NT2/D1 (cell line): Measurements from ENCODE around the gene ETV2.
A peak's percentile ranks its signal among the peaks of the same experiment; 100 is the strongest.

ENCODE experiments used
- DNase-seq: peaks from one replicate; pipeline ENCODE4 v3.0.0-alpha.2; 2011; ENCODE audit warnings: low read depth, low spot score
- H3K27me3 ChIP-seq: 2 replicates; pipeline ENCODE4 v1.6.0; 2011; ENCODE audit warnings: mild to moderate bottlenecking; ENCODE audit not compliant: insufficient read length, insufficient read depth
- H3K36me3 ChIP-seq: 2 replicates; pipeline ENCODE4 v1.6.1; 2011; ENCODE audit warnings: mild to moderate bottlenecking, low read length, mixed read lengths; ENCODE audit not compliant: insufficient read depth, insufficient read length
- H3K4me1 ChIP-seq: 2 replicates; pipeline ENCODE4 v1.5.1; 2011; ENCODE audit not compliant: insufficient read depth, insufficient read length
- H3K4me3 ChIP-seq: 2 replicates; pipeline ENCODE4 v1.5.1; 2011; ENCODE audit warnings: low read depth; ENCODE audit not compliant: insufficient read length
- H3K9ac ChIP-seq: 2 replicates; pipeline ENCODE4 v1.6.0; 2011; ENCODE audit warnings: low read depth; ENCODE audit not compliant: insufficient read length
- H3K9me3 ChIP-seq: 2 replicates; pipeline ENCODE4 v1.5.1; 2011; ENCODE audit warnings: mild to moderate bottlenecking, low read length; ENCODE audit not compliant: insufficient read depth
- SUZ12 ChIP-seq: IDR thresholded peaks from 2 replicates; pipeline ENCODE4 v1.6.1; 2011; ENCODE audit not compliant: insufficient read length, insufficient read depth; ENCODE audit errors: extremely low read depth
- YY1 ChIP-seq: IDR thresholded peaks from 2 replicates; pipeline ENCODE4 v1.6.1; 2011; ENCODE audit not compliant: insufficient read length, insufficient read depth
- ZNF274 ChIP-seq: IDR thresholded peaks from 2 replicates; pipeline ENCODE4 v1.6.1; 2011; ENCODE audit warnings: mild to moderate bottlenecking, low read depth, low read length

ETV2 gene

DNA sequence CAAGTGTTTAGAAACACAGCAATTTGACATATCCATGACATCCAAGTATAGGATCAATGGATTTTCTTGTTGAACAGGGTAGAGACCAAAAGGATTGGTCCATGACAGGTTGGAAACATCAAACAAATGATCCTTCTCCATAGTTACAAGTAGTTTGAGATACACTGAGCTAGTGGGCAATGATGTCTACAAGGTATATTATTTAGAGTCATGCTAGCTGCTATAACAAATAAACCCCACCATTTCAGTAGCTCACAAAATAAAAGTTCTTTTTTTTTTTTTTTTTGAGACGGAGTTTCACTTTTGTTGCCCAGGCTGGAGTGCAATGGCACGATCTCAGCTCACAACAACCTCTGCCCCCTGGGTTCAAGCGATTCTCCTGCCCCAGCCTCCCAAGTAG, 33.9 kb upstream of the ETV2 start:
- no peak for DNase-seq
- peaks cover 6% of the 10 kb centered on the region for H3K27me3 ChIP-seq
- TF ChIP-seq ZNF274 = no peak
- no peak for TF ChIP-seq SUZ12
- no peak for TF ChIP-seq YY1
- peaks cover 29% of the 10 kb centered on the region; the same call in 1 of the 2 replicates for H3K9me3 ChIP-seq
- H3K9ac ChIP-seq = no peak overlapping the region
- H3K4me1 ChIP-seq = no peaks in the 10 kb centered on the region
- no peak overlapping the region for H3K4me3 ChIP-seq
- no peaks in the 10 kb centered on the region for H3K36me3 ChIP-seq

DNA sequence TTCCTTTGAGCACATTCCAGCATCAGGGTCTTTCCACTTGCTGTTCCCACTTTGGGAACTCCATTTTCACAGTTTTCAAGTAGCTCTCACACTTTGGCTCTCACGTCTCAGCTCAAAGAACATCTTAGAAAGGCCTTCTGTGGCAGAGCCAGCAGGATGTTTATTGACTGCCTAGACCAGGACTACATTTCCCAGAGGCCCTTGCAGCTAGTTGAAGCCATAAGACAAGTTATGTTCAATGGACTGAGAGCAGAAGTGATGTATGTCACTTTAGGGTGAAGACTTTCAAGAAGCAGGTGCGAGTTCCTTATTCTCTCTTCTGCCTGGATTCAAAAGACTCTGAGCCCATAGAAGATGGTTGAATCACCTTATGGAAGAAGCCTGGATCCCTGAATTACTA, 33.3 kb upstream of the ETV2 start:
- Histone ChIP-seq H3K27me3 (peaks cover 6% of the 10 kb centered on the region), H3K4me3 (no peak overlapping the region), H3K9ac (no peak overlapping the region), H3K4me1 (no peaks in the 10 kb centered on the region), H3K9me3 (peaks cover 29% of the 10 kb centered on the region; the same call in 1 of the 2 replicates), H3K36me3 (no peaks in the 10 kb centered on the region)
- TF ChIP-seq YY1 = no peak
- no peak for TF ChIP-seq SUZ12
- no peak for TF ChIP-seq ZNF274
- DNase-seq = no peak

- TF ChIP-seq ZNF274 (no peak), SUZ12 (no peak), YY1 (no peak)
- no peak overlapping the region for H3K9ac ChIP-seq
- no peak for DNase-seq
Measured at GRCh38 chr19:35609851-35610353, 31.6 kb upstream of the ETV2 start.

DNA sequence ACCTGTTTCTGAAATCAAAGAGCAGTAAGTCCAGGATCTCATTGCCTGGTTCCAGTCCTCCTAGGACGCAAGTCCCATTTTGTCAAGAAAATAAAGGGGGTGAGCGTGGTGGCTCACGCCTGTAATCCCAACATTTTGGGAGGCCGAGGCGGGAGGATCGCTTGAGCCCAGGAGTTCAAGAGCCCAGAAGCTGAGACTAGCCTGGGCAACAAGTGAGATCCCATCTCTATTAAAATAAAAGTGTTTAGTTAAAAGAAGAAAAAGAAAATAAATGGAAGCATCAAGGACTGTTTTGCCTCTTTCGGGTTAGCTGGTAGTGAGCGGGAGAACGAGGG, 29.4 kb upstream of the ETV2 start:
- no peak for DNase-seq
- Histone ChIP-seq H3K9me3 (peaks cover 14% of the 10 kb centered on the region; the same call in 1 of the 2 replicates), H3K36me3 (peaks cover 18% of the 10 kb centered on the region), H3K4me1 (peaks cover 4% of the 10 kb centered on the region), H3K27me3 (peaks cover 6% of the 10 kb centered on the region), H3K9ac (peak overlapping the region; percentile 76), H3K4me3 (peak overlapping the region; percentile 66)
- TF ChIP-seq ZNF274 (no peak), YY1 (no peak), SUZ12 (no peak)

More at GRCh38 chr19:35609851-35610353, 31.6 kb upstream of the ETV2 start:
- peaks cover 29% of the 10 kb centered on the region; the same call in 1 of the 2 replicates for H3K9me3 ChIP-seq
- no peak overlapping the region for H3K4me3 ChIP-seq
- peaks cover 6% of the 10 kb centered on the region for H3K27me3 ChIP-seq
- peaks cover 8% of the 10 kb centered on the region for H3K36me3 ChIP-seq
- peaks cover 4% of the 10 kb centered on the region for H3K4me1 ChIP-seq

DNA sequence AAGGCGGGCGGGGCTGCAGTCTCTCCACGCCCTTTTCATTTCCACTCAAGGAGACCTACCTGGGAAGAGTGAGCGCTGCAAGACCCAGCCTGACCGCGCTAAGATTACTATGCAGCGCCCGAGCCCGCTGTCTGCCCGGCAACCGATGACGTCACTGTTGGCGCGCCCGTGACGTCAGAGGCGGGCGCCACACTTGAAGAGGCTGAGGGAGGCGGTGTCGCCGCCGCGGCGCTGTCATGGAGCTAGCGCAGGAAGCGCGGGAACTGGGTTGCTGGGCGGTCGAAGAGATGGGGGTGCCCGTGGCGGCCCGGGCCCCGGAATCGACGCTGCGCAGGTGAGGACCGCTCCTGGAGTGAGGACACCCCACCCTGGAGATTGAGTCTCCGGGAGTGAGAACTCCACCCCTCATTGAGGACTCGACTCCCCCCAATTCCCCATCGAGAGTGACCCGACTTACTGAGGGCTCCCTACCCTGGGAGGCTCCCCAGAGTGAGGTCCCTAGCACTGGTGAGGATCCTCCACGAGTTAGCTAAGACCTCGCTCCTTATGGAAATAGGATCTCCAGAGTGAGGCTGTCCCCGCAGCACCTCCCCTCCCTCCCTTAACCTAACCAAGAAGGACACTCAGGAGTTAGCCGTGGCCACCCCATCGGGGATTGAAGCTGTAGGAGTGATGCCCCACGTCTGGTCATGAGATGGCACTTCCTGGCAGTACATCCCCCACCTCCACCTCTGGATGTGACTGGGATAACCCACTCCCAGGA, 28.8 kb upstream of the ETV2 start, which contains the start of gene HAUS5:
TSS of gene HAUS5 (plus strand) at position 177 of the 763 bp plus-strand sequence. CDS start at position 237, 60 bp downstream.
- DNase-seq = peak; percentile 85
- H3K4me3 ChIP-seq = peak within 1 kb of the TSS; percentile 66

GRCh38 chr19:35613574-35613973, 28.0 kb upstream of the ETV2 start:
- H3K9me3 ChIP-seq = peaks cover 3% of the 10 kb centered on the region; the same call in 1 of the 2 replicates
- no peak overlapping the region for H3K9ac ChIP-seq
- no peak overlapping the region for H3K4me3 ChIP-seq
- peaks cover 4% of the 10 kb centered on the region for H3K4me1 ChIP-seq
- H3K27me3 ChIP-seq = peaks cover 6% of the 10 kb centered on the region
- peaks cover 30% of the 10 kb centered on the region for H3K36me3 ChIP-seq
- no peak for DNase-seq
- TF ChIP-seq ZNF274 (no peak), SUZ12 (no peak), YY1 (no peak)

More for the DNA sequence above, 28.8 kb upstream of the ETV2 start, which contains the start of gene HAUS5:
- TF ChIP-seq ZNF274 = no peak
- no peak for TF ChIP-seq YY1
- TF ChIP-seq SUZ12 = no peak
- Histone ChIP-seq H3K9ac (peak within 1 kb of the TSS; percentile 76), H3K4me1 (peaks cover 4% of the 10 kb centered on the region), H3K27me3 (peaks cover 6% of the 10 kb centered on the region), H3K36me3 (peaks cover 23% of the 10 kb centered on the region), H3K9me3 (peaks cover 9% of the 10 kb centered on the region; the same call in 1 of the 2 replicates)

GRCh38 chr19:35615036-35615435, 26.5 kb upstream of the ETV2 start:
- no peak overlapping the region for H3K9ac ChIP-seq
- H3K4me3 ChIP-seq = no peak overlapping the region
- peaks cover 4% of the 10 kb centered on the region for H3K4me1 ChIP-seq
- no peaks in the 10 kb centered on the region for H3K9me3 ChIP-seq
- TF ChIP-seq SUZ12 = no peak
- TF ChIP-seq ZNF274 = no peak
- TF ChIP-seq YY1 = no peak
- DNase-seq = no peak
- peaks cover 40% of the 10 kb centered on the region for H3K36me3 ChIP-seq
- peaks cover 6% of the 10 kb centered on the region for H3K27me3 ChIP-seq

GRCh38 chr19:35618857-35619256, 22.7 kb upstream of the ETV2 start:
- H3K27me3 ChIP-seq = no peaks in the 10 kb centered on the region
- DNase-seq = no peak
- H3K36me3 ChIP-seq = peaks cover 62% of the 10 kb centered on the region
- H3K4me1 ChIP-seq = no peaks in the 10 kb centered on the region
- no peak overlapping the region for H3K4me3 ChIP-seq
- no peak overlapping the region for H3K9ac ChIP-seq
- TF ChIP-seq SUZ12 = no peak
- no peak for TF ChIP-seq YY1
- no peak for TF ChIP-seq ZNF274
- no peaks in the 10 kb centered on the region for H3K9me3 ChIP-seq
